Activated CD4-positive, CD25-positive, alpha-beta regulatory T cell (primary cell): ENCODE measurements around the gene UVRAG.
"Not testable (repeated sequence)": the region's sequence is repeated elsewhere in the genome, so short reads cannot be mapped to it uniquely, and the experiment has no call there.

Source experiments
- DNase-seq, 4 experiments: peaks; one replicate each; lab custom pipeline; 2025; lab: John Stamatoyannopoulos, UW

UVRAG gene

DNA sequence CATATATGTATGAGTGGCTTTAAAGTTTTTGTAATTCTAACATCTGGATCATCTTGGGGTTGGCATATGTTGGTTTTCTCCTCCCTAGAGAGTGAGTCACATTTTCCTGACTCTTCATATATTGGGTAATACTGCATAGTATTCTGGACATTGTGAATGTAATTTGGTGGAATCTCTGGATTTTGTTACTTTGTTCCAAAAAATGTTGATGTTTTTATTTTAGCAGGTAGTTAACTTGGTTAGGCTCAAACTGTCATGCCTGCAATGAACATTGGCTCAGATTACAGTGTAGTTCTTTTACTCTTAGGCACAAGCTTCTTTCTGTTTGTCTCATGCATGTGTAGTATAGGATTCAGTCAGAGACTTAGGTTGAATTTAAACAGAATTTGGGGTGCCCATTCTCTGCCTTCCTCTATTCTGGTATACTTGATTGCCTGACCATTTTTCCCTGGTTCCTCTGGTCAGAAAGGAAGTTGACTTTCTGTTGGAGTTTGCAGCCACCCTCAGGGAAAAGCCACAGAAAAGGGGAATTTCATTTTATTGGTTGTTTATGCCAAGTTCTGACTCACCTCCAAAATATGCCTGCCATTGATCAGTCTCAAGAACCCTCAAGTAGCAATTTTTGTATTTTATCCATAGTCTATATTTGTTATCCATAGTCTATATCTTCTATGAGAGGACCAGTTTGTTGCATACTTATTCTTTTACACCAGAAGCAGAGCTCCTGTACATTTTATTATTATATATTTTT lies 151.7 kb downstream of the UVRAG start:
- DNase-seq, result no peak

DNA sequence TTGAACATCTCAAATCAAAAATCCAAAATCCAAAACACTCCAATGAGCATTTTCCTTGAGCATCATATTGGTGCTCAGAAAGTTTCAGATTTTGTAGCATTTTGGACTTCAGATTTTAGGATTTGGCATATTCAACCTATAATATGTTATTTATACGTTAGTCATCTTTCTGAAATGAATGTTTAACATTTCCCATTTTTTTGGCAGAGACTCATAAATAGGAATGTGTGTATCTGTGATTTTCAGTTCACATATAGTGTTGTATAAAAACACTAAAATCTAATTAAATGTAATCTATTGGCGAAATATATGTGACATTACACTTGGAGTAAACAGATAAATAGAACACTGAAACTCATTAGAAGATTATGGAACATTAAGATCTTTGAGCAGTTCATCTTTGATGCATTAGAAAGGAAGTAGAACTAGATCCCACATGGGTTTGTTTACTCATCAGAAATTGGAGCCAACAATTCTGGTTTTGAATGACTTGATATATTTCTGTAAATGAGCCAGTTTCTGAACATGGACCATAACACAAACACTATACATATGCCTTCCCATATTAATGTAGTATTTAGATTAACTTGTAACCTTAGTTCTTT lies 153.1 kb downstream of the UVRAG start:
- DNase-seq, result no peak

DNA sequence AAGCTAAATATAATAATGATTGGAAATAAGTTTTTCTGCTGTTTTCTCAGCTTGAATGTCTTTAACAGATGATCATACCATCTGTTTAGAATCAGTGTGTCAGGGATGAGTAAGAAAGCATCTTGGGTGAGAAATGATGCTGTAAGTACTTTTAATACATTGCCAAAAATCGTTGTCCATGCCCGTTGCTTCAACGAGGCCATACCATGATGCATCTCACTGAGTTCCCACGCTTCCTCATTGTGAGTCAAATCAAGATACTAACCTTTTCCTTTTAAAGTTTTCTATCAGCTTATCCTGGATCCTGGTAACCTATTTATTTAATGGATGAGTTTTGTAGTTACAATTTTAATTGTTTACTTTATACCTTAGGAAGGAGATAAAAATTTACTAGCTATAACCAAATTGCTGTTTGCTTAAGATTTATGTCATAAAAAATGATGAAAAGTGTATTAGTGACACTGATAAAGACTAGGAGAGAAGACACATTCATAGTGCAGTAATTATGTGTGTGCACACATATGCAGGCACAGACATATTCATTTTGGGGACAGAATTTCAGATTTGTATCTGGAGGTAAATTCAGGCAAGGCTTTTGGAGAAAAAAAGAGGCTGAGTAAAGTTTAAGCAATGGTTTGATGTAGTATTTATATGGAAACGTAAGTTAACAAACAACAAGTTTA lies 154.8 kb downstream of the UVRAG start:
- no peak for DNase-seq

DNA sequence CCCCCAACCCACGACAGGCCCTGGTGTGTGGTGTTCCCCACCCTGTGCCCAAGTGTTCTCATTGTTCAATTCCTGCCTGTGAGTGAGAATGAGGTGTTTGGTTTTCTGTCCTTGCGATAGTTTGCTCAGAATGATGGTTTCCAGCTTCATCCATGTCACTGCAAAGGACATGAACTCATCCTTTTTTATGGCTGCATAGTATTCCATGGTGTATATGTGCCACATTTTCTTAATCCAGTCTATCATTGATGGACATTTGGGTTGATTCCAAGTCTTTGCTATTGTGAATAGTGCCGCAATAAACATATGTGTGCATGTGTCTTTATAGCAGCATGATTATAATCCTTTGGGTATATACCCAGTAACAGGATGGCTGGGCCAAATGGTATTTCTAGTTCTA lies 158.7 kb downstream of the UVRAG start:
- DNase-seq, result not testable (repeated sequence)

GRCh38 chr11:75979075-75979474 lies 164.1 kb downstream of the UVRAG start:
- DNase-seq, result not testable (repeated sequence)

DNA sequence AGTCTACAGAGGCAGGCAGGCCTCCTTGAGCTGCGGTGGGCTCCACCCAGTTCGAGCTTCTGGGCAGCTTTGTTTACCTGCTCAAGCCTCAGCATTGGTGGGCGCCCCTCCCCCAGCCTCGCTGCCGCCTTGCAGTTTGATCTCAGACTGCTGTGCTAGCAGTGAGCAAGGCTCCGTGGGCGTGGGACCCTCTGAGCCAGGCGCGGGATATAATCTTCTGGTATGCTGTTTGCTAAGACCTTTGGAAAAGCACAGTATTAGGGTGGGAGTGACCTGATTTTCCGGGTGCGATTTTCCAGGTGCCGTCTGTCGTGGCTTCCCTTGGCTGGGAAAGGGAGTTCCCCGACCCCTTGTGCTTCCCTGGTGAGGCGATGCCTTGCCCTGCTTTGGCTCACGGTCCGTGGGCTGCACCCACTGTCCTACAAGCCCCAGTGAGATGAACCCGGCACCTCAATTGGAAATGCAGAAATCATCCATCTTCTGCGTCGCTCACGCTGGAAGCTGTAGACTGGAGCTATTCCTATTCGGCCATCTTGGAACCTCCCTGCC lies 164.5 kb downstream of the UVRAG start:
- not testable (repeated sequence) for DNase-seq

DNA sequence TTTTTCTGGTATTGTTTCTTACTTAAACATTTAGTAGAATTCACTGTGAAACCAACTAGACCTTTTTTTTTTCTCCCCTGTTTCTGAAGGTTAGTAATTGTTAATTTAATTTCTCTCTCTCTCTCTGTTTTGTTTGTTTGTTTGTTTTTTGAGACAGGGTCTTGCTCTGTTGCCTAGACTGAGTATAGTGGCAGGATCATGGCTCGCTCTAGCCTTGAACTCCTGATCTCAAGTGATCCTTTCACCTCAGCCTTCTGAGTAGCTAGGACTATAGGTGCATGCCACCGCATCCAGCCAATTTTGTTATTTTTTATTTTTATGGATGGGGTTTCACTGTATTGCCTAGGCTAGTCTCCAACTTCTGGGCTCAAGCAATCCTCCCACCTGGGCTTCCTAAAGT lies 165.0 kb downstream of the UVRAG start:
- DNase-seq, result no peak

DNA sequence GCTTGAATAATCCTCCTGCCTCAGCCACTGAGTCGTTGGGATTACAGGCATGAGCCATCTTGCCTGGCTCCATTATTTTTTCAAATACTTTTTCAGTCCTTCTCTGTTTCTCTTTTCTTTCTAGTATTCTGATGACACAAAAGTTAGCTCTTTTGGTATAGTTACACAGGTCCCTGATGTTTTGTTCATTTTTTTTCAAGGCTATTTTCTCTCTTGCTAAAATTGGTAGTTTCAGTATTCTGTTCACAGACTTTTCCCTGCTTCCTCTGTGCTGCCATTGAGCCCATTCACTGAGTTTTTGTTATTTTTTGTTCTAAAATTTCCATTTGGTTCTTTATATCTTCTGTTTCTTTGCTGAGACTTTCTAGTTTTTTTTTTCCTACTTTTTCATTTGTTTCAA lies 166.5 kb downstream of the UVRAG start:
- DNase-seq, result no peak

DNA sequence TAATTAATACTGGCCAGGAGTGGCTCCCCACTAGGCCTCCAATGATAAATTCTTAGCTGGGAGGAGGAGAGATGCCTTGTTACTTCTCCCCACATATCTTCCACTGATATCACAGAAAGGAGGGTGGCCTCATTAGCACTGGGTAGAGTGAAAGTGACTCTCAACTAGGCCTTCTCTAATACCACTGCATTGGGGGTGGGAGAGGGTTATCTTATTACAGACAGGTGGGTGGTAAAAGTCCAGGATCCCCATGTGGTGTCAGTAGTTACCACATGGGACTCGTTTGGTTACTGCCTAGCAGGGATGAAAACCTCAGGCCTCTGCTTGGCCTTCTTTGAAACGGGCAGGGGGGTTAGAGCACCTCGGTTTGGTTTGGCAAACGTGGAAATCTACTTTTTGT lies 167.3 kb downstream of the UVRAG start:
- DNase-seq, result no peak

DNA sequence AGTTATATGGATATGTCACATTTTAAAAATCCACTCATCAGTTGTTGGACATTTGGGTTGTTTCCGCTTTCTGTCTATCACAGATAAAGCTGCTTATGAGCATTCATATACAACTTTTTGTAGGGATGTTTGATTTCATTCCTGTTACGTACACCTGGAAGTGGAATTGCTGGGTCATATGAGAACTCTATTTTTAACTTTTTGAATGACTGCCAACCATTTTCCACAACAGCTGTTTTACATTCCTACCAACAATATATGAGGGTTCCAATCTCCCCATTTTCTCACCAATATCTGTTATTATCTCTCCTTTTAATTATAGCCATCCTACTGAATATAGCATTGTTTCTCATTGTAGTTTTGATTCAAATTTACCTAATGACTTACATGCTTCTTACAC lies 172.0 kb downstream of the UVRAG start:
- no peak for DNase-seq

DNA sequence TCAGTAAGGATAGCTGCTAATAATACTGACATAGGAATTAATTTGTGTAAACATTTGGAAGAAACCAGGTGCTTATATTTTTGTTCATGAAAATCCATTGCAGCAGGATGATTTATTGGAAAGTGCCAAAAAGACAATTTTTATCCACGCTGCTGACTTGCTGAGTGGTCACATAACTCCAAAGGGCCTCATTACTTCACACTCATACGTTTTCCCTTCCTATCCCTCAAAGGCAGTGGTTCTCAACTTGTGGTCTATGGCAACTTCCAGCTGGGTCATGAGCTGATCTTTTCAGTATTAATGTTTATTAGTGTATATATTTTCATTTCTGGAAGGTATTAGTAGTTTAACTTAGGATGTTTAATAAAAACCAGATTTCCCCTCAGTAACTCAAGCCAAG lies 178.1 kb downstream of the UVRAG start:
- DNase-seq, result no peak

GRCh38 chr11:75994616-75995015 lies 179.6 kb downstream of the UVRAG start:
- no peak for DNase-seq

DNA sequence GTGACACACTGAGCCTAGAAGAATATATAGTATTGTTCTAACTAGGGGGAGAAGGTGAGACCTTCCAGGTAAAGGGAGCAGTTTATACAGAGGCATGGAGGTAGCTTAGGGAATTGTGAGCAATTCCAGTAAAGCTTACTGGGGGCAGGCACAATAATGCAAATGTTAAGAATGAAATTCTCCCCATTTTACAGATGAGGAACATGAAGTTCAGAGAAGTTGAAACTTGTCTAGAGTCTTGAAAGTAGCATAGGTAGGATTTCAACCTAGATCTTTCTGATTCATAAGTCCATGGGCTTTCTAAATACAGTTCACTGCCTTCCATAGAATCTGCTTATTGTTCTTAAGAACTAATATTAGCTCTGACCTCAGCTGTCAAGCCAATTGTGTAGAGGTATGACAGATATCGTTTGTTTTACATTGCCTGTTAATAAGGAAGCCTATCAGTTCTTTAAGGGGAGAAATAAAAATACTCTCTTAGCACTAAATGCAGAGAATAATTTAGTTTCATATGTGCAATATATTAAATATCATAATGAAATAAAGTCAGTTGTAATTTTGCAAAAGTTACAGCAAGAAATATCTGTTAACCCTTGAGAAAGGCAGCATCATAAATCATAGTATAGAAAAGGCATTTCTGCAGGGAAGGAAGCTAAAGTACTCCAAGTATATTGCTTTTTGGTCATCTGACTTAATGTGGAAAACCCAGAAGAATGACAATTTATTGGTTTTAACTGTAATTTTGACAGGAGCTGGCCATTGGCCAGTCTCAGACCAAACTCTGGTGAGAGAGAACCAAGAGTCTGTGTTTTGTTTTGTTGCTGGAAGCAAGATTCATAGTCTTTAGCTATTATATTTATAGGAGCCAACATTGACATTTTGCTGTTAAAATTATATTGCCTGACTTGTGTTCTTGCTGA lies 181.8 kb downstream of the UVRAG start:
- no peak for DNase-seq

DNA sequence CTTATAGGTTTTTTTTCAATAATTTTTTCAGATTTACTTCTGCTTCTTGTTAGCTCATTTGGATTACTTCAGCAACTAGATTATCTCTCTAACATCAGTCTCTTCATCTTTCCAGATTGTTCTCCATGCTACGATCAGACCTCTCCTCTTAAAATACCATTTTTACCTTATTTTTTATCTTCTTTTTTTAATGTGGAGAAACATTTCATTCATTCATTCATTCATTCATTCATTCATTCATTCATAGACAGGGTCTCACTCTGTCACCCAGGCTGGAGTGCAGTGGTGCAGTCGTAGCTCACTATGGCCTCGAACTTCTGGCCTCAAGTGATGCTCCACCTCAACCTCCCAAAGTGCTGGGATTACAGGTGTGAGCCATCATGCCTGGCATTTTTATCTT lies 189.4 kb downstream of the UVRAG start:
- DNase-seq, result no peak

GRCh38 chr11:76005756-76006155 lies 190.7 kb downstream of the UVRAG start:
- no peak for DNase-seq

DNA sequence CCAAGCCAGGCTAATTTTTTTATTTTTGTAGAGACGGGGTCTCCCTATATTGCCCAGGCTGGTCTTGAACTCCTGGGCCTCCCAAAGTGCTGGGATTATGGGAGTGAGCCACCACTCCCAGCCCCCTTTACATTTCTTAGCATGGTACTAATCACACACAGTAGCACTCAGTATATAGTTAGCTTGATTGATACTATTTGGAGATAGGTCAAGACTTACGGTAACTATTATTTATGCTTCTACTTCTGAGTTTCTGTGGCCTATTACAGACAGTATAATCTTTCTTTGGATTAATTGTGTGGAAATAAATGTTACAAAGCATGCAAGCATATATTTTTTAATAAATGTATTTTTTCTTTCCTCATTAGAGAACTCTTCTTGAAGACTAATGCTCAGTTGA lies 192.2 kb downstream of the UVRAG start:
- no peak for DNase-seq

GRCh38 chr11:76008474-76008873 lies 193.5 kb downstream of the UVRAG start:
- DNase-seq, result no peak

DNA sequence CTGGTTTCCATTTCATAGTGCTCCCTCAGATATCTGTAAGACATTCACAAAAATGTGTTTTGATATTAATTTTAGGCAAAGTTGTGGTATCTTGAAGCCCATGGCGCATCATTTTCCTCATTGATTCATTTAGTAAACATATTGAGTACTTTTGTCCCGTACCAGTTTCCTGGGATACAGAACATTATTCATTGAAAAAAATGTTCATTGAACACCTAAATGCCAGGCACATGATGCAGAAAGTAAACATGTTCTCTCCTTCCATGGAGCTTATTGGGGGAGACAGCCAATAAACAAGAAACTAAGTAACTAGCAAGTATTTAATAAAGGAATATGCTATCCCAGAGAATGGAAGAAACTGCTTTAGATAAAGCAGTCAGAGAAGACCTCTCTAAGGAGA lies 195.0 kb downstream of the UVRAG start:
- DNase-seq, result no peak

DNA sequence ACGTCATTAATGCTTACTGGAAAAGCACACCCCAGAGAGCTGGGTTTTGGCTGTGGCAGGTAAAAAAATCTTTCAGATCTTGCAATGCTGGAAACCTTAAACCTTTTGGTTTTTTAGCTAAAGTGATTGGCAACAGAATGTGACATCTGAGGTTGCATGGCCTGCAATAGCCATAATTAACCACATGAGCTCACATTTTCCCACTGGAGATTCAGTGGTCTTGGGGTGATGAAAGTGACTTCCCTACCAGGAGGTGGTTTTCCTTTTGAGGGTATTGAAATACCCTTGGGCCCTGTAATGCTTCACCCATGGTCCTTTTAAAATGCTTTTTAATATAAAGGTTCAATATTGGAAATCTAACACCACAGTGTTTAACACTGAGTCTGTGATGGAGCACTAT lies 198.5 kb downstream of the UVRAG start:
- DNase-seq, result no peak

DNA sequence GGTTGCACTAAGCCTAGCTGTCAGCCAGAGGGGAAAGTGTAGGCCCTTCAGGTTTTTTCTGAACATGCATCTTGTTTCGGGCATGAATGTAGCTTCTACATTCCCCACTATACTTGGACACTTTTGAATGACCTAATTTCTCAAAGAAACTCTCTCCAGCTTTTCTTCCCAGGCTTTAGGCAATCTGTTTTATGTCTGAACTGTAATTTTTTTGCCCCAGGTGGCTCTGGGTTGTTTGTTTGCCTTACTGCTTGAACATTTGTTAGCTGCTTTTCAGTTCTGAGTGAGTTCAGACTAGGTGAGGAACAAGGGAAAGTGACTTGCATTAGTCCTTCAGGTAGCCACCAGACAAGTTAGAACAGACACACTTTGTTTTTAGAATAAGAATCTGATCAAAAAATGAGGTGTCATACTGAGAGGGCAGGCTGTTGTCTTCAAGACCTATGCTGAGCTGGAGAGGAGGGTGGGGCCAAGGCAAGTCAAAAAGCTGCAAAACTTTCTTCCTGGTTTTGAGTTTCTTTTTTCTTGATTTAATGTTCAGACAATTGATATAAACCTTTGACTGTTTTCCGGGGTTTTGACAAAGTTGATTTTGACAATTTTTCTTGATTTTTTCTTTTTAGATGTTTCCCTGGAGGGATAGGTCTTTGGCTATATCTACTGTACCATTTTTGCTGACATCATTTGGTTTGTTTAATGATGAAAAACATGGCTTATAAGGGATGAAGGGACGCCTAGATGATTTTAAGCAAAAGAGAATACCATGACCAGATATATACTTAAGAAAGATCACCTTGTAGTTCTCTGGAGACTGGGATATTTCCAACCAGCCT lies 208.4 kb downstream of the UVRAG start:
- no peak for DNase-seq

GRCh38 chr11:76025068-76025467 lies 210.1 kb downstream of the UVRAG start:
- no peak for DNase-seq
